HEK293 (cell line): ENCODE results near the gene HES1.

Experiments used
- BCL11A ChIP-seq: fragments of 450-650 bp; formaldehyde crosslinking; IDR thresholded peaks from 2 replicates; pipeline ENCODE4 v1.5.1; 2016; ENCODE audit warnings: low read depth, missing biosample characterization, missing genetic modification characterization
- EGR2 ChIP-seq: fragments of 450-650 bp; formaldehyde crosslinking; IDR thresholded peaks from 2 replicates; pipeline ENCODE4 v1.5.1; 2016; ENCODE audit warnings: low read depth, missing biosample characterization, missing genetic modification characterization
- FEZF1 ChIP-seq: fragments of 450-650 bp; formaldehyde crosslinking; IDR thresholded peaks from 2 replicates; pipeline ENCODE4 v1.5.1; 2016; ENCODE audit warnings: missing biosample characterization, missing genetic modification characterization
- HOXC10 ChIP-seq: sonication (generic); formaldehyde crosslinking; IDR thresholded peaks from 2 replicates; pipeline ENCODE4 v1.8.1; 2023; ENCODE audit warnings: mild to moderate bottlenecking, missing genetic modification reagents
- INSM2 ChIP-seq: fragments of 450-650 bp; formaldehyde crosslinking; IDR thresholded peaks from 2 replicates; pipeline ENCODE4 v1.5.1; 2016; ENCODE audit warnings: missing biosample characterization, missing genetic modification characterization
- OSR2 ChIP-seq: fragments of 450-650 bp; formaldehyde crosslinking; IDR thresholded peaks from 2 replicates; pipeline ENCODE4 v1.5.1; 2016; ENCODE audit warnings: missing biosample characterization, missing genetic modification characterization
- OVOL3 ChIP-seq: fragments of 450-650 bp; formaldehyde crosslinking; IDR thresholded peaks from 2 replicates; pipeline ENCODE4 v1.5.1; 2016; ENCODE audit warnings: missing biosample characterization, missing genetic modification characterization
- RBAK ChIP-seq: fragments of 450-650 bp; formaldehyde crosslinking; IDR thresholded peaks from 2 replicates; pipeline ENCODE4 v1.5.1; 2016; ENCODE audit warnings: missing biosample characterization, missing genetic modification characterization
- TCF7L2 ChIP-seq: IDR thresholded peaks from 2 replicates; pipeline ENCODE4 v1.6.1; 2011; ENCODE audit warnings: low read depth, mild to moderate bottlenecking, inconsistent platforms, low read length, moderate library complexity, borderline replicate concordance
- ZBTB11 ChIP-seq: fragments of 450-650 bp; formaldehyde crosslinking; conservative IDR thresholded peaks from 2 replicates; pipeline ENCODE4 v1.5.1; 2016; ENCODE audit warnings: low read depth, missing biosample characterization, missing genetic modification characterization
- ZBTB20 ChIP-seq: fragments of 450-650 bp; formaldehyde crosslinking; IDR thresholded peaks from 2 replicates; pipeline ENCODE4 v1.5.1; 2016; ENCODE audit warnings: missing biosample characterization, missing genetic modification characterization
- ZBTB21 ChIP-seq: fragments of 450-650 bp; formaldehyde crosslinking; IDR thresholded peaks from 2 replicates; pipeline ENCODE4 v1.5.1; 2017; ENCODE audit warnings: missing biosample characterization, missing genetic modification characterization
- ZBTB8A ChIP-seq: fragments of 450-650 bp; formaldehyde crosslinking; IDR thresholded peaks from 2 replicates; pipeline ENCODE4 v1.5.1; 2016; ENCODE audit warnings: missing biosample characterization, missing genetic modification characterization
- ZEB2 ChIP-seq: fragments of 450-650 bp; formaldehyde crosslinking; IDR thresholded peaks from 2 replicates; pipeline ENCODE4 v1.5.1; 2016; ENCODE audit warnings: missing biosample characterization, missing genetic modification characterization
- ZFHX2 ChIP-seq: fragments of 450-650 bp; formaldehyde crosslinking; conservative IDR thresholded peaks from 2 replicates; pipeline ENCODE4 v1.5.1; 2016; ENCODE audit warnings: missing biosample characterization, missing genetic modification characterization
- ZFP3 ChIP-seq: fragments of 450-650 bp; formaldehyde crosslinking; IDR thresholded peaks from 2 replicates; pipeline ENCODE4 v1.5.1; 2016; ENCODE audit warnings: low read depth, missing biosample characterization, missing genetic modification characterization
- ZNF146 ChIP-seq: fragments of 450-650 bp; formaldehyde crosslinking; IDR thresholded peaks from 2 replicates; pipeline ENCODE4 v1.5.1; 2016; ENCODE audit warnings: missing biosample characterization, missing genetic modification characterization
- ZNF16 ChIP-seq: fragments of 450-650 bp; formaldehyde crosslinking; IDR thresholded peaks from 2 replicates; pipeline ENCODE4 v1.5.1; 2016; ENCODE audit warnings: low read depth, missing biosample characterization, missing genetic modification characterization
- ZNF214 ChIP-seq: fragments of 450-650 bp; formaldehyde crosslinking; IDR thresholded peaks from 2 replicates; pipeline ENCODE4 v1.5.1; 2017; ENCODE audit warnings: missing biosample characterization, mild to moderate bottlenecking, missing genetic modification characterization, borderline replicate concordance
- ZNF223 ChIP-seq: fragments of 450-650 bp; formaldehyde crosslinking; IDR thresholded peaks from 2 replicates; pipeline ENCODE4 v1.5.1; 2016; ENCODE audit warnings: missing biosample characterization, missing genetic modification characterization
- ZNF23 ChIP-seq: fragments of 450-650 bp; formaldehyde crosslinking; IDR thresholded peaks from 2 replicates; pipeline ENCODE4 v1.5.1; 2016; ENCODE audit warnings: missing biosample characterization, missing genetic modification characterization, borderline replicate concordance
- ZNF335 ChIP-seq: fragments of 450-650 bp; formaldehyde crosslinking; conservative IDR thresholded peaks from 2 replicates; pipeline ENCODE4 v1.5.1; 2016; ENCODE audit warnings: missing biosample characterization, missing genetic modification characterization
- ZNF391 ChIP-seq: fragments of 450-650 bp; formaldehyde crosslinking; IDR thresholded peaks from 2 replicates; pipeline ENCODE4 v1.5.1; 2016; ENCODE audit warnings: low read depth, missing biosample characterization, missing genetic modification characterization, borderline replicate concordance
- ZNF501 ChIP-seq: fragments of 450-650 bp; formaldehyde crosslinking; IDR thresholded peaks from 2 replicates; pipeline ENCODE4 v1.5.1; 2016; ENCODE audit warnings: missing biosample characterization, missing genetic modification characterization
- ZNF549 ChIP-seq: fragments of 450-650 bp; IDR thresholded peaks from 2 replicates; pipeline ENCODE4 v1.5.1; 2018; ENCODE audit warnings: missing biosample characterization, missing genetic modification characterization, mild to moderate bottlenecking, inconsistent platforms, moderate library complexity
- ZNF558 ChIP-seq: fragments of 450-650 bp; formaldehyde crosslinking; IDR thresholded peaks from 2 replicates; pipeline ENCODE4 v1.5.1; 2016; ENCODE audit warnings: missing biosample characterization, missing genetic modification characterization
- ZNF571 ChIP-seq: fragments of 450-650 bp; formaldehyde crosslinking; IDR thresholded peaks from 2 replicates; pipeline ENCODE4 v1.5.0; 2017; ENCODE audit warnings: missing biosample characterization, missing genetic modification characterization
- ZNF596 ChIP-seq: fragments of 450-650 bp; IDR thresholded peaks from 2 replicates; pipeline ENCODE4 v1.5.0; 2018; ENCODE audit warnings: missing biosample characterization, mild to moderate bottlenecking, missing genetic modification characterization, moderate library complexity
- ZNF664 ChIP-seq: fragments of 450-650 bp; formaldehyde crosslinking; IDR thresholded peaks from 2 replicates; pipeline ENCODE4 v1.5.1; 2016; ENCODE audit warnings: missing biosample characterization, missing genetic modification characterization
- ZNF792 ChIP-seq: fragments of 450-650 bp; formaldehyde crosslinking; IDR thresholded peaks from 2 replicates; pipeline ENCODE4 v1.5.1; 2016; ENCODE audit warnings: missing biosample characterization, missing genetic modification characterization
- TF ChIP-seq, protein P1 (sequence below): fragments of 450-650 bp; formaldehyde crosslinking; IDR thresholded peaks from 2 replicates; pipeline ENCODE4 v1.5.1; 2016; ENCODE audit warnings: missing biosample characterization, missing genetic modification characterization

Gene HES1

DNA sequence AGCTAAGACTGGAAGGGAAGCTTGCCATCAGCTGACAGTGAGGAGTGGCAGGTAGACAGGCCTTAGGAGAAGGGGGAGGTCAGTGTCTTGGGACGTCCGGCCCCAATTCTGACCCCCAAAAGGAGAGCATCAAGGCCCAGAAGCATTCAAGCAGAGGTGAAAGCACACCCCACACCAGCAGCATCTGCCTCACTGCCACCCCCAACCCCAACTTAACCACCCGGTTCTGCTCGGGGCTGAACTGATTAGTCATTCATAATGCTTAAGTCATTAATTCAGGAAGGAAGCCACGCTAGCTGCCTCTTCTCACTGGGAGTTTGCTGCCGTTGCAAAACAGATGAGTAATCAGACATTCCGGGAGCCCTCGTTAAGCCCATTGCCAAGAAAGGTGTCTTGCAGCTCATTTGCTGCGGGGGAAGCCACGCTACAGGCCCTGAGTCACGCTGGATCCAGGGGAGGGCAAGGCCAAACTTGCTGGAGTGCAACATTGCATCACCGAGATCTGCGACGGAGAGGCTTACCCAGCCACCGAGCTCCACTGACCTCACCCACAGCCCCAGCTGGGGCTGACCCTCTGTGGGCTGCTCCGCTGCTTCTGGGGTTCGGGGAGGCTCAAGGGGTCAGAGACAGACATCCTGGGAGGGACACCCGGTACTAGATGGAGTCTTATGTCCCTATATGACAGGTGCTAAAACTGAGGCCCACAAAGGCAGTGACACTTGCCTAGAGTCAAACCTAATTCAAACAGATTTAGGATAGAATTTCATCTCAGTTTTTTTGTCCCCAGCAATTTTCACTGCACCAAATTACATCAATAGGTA is 46.4 kb upstream of the HES1 start (continued):
- TF ChIP-seq ZNF391: peak; percentile 69; the same call in 1 of the 2 replicates
- peak; percentile 99 for TF ChIP-seq OSR2 (tag by site-specific recombination)
- TF ChIP-seq INSM2: peak; percentile 99
- TF ChIP-seq ZNF335 (tag by site-specific recombination): peak; percentile 53; the same call in 1 of the 2 replicates
- no peak for TF ChIP-seq ZBTB11 (tag by site-specific recombination)
- TF ChIP-seq, protein P1, sequence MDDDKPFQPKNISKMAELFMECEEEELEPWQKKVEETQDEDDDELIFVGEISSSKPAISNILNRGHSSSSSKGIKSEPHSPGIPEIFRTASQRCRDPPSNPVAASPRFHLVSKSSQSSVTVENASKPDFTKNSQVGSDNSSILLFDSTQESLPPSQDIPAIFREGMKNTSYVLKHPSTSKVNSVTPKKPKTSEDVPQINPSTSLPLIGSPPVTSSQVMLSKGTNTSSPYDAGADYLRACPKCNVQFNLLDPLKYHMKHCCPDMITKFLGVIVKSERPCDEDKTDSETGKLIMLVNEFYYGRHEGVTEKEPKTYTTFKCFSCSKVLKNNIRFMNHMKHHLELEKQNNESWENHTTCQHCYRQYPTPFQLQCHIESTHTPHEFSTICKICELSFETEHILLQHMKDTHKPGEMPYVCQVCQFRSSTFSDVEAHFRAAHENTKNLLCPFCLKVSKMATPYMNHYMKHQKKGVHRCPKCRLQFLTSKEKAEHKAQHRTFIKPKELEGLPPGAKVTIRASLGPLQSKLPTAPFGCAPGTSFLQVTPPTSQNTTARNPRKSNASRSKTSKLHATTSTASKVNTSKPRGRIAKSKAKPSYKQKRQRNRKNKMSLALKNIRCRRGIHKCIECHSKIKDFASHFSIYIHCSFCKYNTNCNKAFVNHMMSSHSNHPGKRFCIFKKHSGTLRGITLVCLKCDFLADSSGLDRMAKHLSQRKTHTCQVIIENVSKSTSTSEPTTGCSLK (tag by site-specific recombination): no peak
- TF ChIP-seq EGR2 (tag by site-specific recombination): peak; percentile 42; the same call in 1 of the 2 replicates
- no peak for TF ChIP-seq ZNF23 (tag by site-specific recombination)
- peak; percentile 92 for TF ChIP-seq ZBTB8A (tag by site-specific recombination)
- TF ChIP-seq OVOL3: no peak
- peak; percentile 64; the same call in 1 of the 2 replicates for TF ChIP-seq BCL11A
- TF ChIP-seq ZNF549 (tag by site-specific recombination): no peak
- TF ChIP-seq ZNF146 (tag by site-specific recombination): peak; percentile 64; the same call in 1 of the 2 replicates
- TF ChIP-seq ZNF214: no peak
- no peak for TF ChIP-seq HOXC10 (CRISPR knock-in tag)
- peak; percentile 91 for TF ChIP-seq ZBTB21 (tag by site-specific recombination)
- TF ChIP-seq ZNF596: no peak
- no peak; the same call in 1 of the 2 replicates for TF ChIP-seq ZNF664
- TF ChIP-seq TCF7L2: no peak
- TF ChIP-seq ZNF16 (tag by site-specific recombination): no peak
- no peak for TF ChIP-seq RBAK
- no peak for TF ChIP-seq ZNF571 (tag by site-specific recombination)
- TF ChIP-seq ZBTB20 (tag by site-specific recombination): 0 out of 2 replicates have a peak, but pooled peaks have one; percentile 31
- peak; percentile 93 for TF ChIP-seq ZNF558 (tag by site-specific recombination)
- TF ChIP-seq ZNF223 (tag by site-specific recombination): no peak
- TF ChIP-seq FEZF1 (tag by site-specific recombination): peak; percentile 92
- no peak for TF ChIP-seq ZNF792 (tag by site-specific recombination)
- TF ChIP-seq ZNF501 (tag by site-specific recombination): peak; percentile 74
- peak; percentile 86 for TF ChIP-seq ZFHX2
- TF ChIP-seq ZFP3 (tag by site-specific recombination): no peak
- peak; percentile 100 for TF ChIP-seq ZEB2 (tag by site-specific recombination)
